ENCODE measurements around the gene SIPA1L3.
A peak's percentile ranks its signal among the peaks of the same experiment; 100 is the strongest.

Gene SIPA1L3

DNA sequence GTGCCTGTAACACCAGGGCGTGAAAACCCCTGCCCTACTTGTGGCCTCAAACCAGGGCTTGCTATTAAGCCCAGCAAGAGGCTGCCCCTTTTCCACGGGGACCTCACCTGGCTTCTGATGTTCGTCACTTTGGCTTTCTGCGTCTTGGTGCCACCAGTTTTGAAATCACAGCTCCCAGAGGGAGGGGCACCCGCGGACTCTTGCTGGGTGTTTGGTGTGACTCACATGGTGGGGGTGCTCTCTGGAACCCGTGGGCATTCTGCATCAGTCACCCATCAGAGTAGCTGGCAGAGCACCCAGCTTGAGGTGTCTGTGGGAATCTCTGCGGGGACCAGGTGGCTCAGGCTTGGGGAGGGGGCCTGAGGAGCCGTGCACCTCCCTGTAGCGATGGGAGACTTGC is 19.2 kb downstream of the SIPA1L3 start:
- in situ Hi-C loops (cut with MboI; ENCODE audit: low pct_unique_long_range_greater_than_20kb, low sequenced_read_pairs, unreplicated experiment): no loop called here
- TF ChIP-seq, protein P1, sequence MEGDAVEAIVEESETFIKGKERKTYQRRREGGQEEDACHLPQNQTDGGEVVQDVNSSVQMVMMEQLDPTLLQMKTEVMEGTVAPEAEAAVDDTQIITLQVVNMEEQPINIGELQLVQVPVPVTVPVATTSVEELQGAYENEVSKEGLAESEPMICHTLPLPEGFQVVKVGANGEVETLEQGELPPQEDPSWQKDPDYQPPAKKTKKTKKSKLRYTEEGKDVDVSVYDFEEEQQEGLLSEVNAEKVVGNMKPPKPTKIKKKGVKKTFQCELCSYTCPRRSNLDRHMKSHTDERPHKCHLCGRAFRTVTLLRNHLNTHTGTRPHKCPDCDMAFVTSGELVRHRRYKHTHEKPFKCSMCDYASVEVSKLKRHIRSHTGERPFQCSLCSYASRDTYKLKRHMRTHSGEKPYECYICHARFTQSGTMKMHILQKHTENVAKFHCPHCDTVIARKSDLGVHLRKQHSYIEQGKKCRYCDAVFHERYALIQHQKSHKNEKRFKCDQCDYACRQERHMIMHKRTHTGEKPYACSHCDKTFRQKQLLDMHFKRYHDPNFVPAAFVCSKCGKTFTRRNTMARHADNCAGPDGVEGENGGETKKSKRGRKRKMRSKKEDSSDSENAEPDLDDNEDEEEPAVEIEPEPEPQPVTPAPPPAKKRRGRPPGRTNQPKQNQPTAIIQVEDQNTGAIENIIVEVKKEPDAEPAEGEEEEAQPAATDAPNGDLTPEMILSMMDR (IDR thresholded peaks at IDR 0.05; ENCODE audit: extremely low read depth, insufficient read depth, missing control alignments): no peak
- no peak for DNase-seq (ENCODE audit: low spot score)

DNA sequence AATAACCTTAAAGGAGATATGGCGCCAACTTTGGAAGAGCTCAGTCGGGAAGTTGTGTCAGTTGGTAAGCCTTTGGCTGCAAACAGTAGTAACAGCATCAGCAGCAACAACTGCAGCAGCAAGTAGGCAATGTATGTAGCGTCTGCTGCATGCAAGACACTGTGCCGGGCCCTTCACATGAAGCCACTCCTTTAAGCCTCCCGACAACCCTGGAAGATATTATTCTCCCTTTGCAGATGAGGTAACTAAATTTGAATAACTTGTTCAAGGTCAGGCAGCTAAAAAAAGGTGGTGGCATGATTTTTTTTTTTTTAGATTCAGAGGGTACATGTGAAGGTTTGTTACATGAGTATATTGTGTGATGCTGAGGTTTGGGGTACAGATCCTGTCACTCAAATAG is 19.7 kb downstream of the SIPA1L3 start:
- in situ Hi-C loops (cut with MboI; ENCODE audit: low pct_unique_long_range_greater_than_20kb, low sequenced_read_pairs, unreplicated experiment): no loop called here
- TF ChIP-seq, protein P1 (IDR thresholded peaks at IDR 0.05; ENCODE audit: extremely low read depth, insufficient read depth, missing control alignments): no peak
- no peak for DNase-seq (ENCODE audit: low spot score)

DNA sequence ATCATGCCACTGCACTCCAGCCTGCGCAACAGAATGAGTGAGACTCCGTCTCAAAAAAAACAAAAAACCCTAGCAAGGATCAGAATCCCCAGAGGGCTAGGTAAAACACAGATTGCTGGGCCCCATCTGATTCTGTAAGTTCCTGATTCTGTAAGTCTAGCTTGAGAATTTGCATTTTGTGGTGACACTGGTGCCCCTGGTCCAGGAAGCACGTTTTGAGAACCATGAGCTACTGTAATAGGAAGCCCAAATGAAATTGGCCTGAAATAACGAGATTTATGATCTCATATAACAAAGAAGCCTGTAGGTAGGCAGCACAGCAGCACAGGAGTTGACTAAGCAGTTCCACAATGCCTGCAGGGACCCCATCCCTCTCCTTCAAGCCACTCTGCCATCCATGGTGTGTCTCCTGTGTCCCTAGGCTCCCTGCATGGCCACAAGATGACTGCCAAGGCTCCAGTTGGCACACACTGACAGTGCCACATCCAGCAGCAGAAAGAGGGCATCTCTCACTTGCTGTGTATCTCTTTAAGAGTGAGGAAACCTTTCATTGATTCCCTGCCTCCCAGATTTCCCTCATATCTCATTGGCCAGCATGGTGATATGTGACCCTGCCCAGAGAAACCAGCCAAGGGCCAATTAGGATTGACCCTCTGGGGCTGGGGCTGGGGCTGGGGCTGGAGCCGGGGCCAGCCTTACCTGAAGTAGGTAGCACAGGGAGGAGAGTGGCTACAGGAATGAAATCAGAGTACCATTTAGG is 21.7 kb downstream of the SIPA1L3 start:
- peak; percentile 75 for DNase-seq (ENCODE audit: low spot score)
- TF ChIP-seq, protein P1 (IDR thresholded peaks at IDR 0.05; ENCODE audit: extremely low read depth, insufficient read depth, missing control alignments): no peak
- in situ Hi-C loops (cut with MboI; ENCODE audit: low pct_unique_long_range_greater_than_20kb, low sequenced_read_pairs, unreplicated experiment): no loop called here

DNA sequence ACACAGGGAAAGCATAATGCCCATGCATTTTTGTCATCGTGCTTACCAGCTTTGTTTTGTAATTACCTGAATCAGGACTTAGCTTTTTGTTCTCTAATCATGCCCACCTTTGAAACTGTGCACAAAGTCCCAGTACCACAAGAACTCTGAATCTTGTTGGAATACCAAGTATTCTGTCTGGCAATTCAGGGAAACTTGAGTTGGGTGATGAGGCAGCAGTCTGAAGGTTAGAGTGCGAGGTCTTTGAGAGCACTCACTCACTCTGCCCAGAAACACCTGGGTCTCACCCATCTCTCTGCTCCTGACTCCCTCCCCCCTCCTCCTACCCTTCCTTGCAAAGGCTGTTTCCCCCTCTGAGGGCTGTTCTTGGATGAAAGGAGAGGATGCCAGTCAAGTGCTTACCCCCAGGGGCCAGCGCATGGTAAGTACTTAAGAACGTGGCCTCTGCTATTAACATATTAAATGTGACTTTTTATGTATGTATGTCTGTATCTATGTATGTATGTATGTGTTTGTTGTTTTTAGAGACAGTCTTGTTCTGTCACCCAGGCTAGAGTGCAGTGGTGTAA is 22.4 kb downstream of the SIPA1L3 start:
- TF ChIP-seq, protein P1 (IDR thresholded peaks at IDR 0.05; ENCODE audit: extremely low read depth, insufficient read depth, missing control alignments): no peak
- DNase-seq (ENCODE audit: low spot score): no peak
- in situ Hi-C loops (cut with MboI; ENCODE audit: low pct_unique_long_range_greater_than_20kb, low sequenced_read_pairs, unreplicated experiment): no loop called here

DNA sequence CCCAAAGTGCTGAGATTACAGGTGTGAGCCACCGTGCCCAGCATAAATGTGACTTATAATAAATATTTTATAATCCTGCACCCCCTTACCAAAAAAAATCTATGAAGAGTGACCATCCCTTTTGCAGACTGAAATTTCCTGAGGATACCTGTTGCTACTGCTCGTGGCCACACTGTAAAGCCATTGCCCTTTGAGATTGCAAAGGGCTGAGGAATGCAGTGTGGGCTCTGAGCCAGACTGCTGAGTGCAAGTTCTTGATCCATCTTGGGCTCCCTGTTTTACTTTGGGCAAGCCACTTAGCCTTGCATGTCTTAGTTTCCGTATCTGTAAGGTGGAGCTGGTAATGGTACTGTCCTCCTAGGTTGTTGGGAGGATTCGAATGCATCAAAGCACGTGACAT is 23.4 kb downstream of the SIPA1L3 start:
- TF ChIP-seq, protein P1 (IDR thresholded peaks at IDR 0.05; ENCODE audit: extremely low read depth, insufficient read depth, missing control alignments): no peak
- in situ Hi-C loops (cut with MboI; ENCODE audit: low pct_unique_long_range_greater_than_20kb, low sequenced_read_pairs, unreplicated experiment): no loop called here
- DNase-seq (ENCODE audit: low spot score): no peak

DNA sequence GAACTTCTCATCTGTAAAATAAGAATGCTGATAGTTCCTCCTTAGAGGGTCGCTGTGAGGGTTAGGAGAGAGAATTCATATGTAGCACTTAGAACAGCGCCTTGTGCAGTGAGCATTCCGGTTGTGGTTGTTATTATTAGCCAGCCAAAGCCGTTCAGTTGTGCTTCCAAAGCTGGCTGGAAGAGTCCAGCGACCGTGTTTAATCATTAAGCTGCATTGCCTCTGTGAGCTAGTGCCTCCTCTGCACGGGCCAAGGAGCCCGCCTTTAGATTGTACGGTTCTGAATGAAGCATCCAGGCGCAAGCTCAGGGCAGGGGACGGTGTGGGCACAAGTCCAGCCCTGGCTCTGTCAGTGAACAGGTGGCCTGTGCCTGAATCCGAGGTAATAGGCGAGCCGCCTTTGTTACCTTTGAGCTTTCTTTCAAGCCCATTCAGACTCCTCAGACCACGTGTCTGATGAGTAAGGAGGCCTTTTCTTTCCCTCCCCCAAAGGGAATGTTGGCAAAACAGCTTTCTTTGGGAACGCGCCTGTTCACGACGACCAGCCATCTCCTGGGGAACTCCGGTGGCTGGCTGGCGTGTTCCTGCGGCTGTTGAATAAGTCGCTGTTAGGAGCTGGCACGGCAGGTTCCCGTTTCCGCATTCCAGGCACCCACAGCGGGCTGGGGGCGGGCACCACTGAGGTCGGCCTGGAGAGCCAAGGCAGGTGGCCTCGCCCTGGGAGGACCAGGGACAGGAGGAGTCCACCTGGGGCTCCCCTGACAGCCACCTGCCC is 25.1 kb downstream of the SIPA1L3 start:
- in situ Hi-C loops (cut with MboI; ENCODE audit: low pct_unique_long_range_greater_than_20kb, low sequenced_read_pairs, unreplicated experiment): no loop called here
- TF ChIP-seq, protein P1 (IDR thresholded peaks at IDR 0.05; ENCODE audit: extremely low read depth, insufficient read depth, missing control alignments): no peak
- DNase-seq (ENCODE audit: low spot score): no peak

Measured in GM13977 (cell line).